HG03442 (cell line): ENCODE data around the gene STX1A.

Experiments
- ATAC-seq: cut with Tn5 transposase; IDR thresholded peaks from one replicate; pipeline ENCODE4 v1.9.1; 2021; ENCODE audit warnings: mild to moderate bottlenecking, moderate library complexity; ENCODE audit not compliant: unreplicated experiment

The STX1A gene

DNA sequence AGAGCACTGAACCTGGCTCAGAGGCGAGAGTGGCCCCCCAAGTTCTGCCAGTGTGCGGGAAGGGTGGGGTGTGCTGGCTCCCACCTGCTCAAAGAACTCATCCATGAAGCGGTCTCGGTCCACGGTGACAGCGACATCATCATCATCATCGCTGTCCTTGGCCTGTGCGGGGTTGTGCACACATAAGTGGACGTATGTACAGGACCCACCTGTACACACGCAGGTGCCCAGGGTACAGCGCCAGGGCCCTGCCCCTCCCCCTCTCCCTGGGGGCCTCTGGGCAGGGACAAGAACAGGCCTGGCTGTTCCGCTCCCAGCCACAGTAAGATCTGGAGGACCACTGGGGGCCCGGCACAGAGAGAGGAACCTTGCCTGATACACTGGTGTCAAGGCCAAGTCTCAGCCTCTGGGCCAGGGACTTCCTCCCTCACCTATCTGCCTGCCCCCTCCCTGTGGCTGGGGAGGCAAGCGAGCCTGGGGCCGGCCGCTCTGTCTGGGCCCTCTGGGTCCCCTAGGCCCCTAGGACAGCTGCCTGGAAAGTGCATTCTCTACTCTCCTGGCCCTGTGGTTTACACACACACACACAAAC lies 10.4 kb downstream of the STX1A start:
- ATAC-seq: no peak

DNA sequence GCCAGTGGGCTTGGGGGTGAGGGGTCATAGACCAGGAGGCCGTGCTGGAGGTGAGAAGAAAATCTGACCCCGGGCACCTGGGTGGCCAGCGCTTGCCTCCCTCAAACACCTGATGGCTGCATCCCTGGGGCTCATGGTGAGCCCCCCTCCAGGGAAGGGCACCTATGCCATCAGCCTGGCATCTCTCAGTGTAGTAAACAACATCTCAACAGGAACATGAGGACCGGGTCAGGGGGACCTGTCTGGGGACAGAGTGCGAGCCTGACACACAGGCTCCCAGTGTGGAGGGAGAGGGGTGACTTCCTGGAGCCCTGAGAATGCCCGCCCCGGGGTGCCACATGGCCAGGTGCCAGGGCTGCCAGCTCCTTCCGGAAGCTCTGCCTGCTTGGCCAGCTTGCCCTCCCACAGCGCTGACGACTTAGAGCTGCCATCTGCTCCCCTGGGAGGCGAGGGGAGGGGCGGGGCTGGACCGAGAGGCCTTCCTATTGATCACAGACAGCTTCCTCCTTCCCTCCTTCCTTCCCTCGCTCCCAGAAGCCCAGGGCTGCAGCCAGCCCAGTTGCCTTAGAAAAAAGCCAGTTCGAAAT lies 12.3 kb downstream of the STX1A start:
- ATAC-seq: no peak

DNA sequence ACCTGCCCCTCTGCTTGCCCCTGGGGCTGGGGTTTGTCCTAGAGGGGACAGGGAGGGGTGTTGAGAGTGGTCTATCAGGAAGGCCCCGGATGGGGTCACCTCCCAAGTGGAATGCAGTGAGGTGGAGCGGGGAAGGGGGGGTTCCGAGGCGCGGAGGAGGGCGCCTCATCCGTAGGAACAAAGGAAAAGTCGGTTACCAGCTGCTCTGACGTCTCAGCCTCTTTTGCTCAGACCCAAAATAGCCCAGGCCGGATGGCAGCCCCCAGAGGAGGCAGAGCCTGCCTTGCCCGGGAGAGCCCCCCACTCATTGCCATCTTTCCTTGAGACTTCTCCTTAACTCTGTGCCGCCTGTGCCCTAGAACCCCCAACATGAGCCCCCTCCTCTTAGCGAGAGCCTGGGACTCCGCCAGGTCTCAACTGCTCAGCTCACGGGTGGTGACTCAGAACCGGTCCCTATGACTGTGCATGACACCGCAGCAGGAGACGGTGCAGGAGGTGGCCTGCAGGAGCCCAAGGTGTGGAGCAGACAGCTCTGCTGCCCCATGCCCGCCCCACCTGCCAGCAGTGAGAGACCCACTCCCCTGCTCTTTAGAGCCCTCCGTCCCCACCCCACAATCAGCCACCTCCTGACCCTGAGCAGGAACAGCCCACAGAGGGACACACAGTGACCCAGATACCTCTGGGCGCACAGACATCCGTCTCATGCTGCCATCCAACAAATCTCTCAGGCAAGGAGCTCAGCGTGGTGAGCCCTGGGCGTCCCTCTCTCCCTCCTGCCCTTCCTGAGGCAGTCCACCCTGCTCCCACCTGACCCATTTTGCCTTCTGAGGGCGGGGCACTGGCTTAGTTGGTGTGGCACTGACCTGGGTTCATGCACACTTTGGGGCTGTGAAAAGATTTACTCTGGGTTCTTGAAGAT lies 13.1 kb downstream of the STX1A start:
- ATAC-seq: no peak

DNA sequence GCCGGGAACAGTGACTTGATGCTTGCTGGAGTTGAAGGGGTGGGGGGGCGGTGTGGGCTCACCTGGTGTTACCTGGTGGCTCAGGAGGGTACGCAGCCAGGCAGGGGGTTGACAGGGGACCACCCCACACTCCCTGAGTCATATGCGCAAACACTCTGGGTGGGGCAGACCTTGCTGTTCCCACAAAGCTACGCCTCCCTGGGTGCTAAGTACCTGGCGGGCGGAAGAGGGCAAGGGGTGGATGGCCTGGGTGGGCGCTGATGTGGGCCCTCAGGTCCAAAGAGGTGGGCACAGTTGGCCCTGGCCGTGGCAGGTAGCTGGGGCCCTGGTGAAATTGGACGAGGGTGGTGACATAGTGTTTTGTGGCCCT lies 13.9 kb downstream of the STX1A start:
- ATAC-seq: no peak

DNA sequence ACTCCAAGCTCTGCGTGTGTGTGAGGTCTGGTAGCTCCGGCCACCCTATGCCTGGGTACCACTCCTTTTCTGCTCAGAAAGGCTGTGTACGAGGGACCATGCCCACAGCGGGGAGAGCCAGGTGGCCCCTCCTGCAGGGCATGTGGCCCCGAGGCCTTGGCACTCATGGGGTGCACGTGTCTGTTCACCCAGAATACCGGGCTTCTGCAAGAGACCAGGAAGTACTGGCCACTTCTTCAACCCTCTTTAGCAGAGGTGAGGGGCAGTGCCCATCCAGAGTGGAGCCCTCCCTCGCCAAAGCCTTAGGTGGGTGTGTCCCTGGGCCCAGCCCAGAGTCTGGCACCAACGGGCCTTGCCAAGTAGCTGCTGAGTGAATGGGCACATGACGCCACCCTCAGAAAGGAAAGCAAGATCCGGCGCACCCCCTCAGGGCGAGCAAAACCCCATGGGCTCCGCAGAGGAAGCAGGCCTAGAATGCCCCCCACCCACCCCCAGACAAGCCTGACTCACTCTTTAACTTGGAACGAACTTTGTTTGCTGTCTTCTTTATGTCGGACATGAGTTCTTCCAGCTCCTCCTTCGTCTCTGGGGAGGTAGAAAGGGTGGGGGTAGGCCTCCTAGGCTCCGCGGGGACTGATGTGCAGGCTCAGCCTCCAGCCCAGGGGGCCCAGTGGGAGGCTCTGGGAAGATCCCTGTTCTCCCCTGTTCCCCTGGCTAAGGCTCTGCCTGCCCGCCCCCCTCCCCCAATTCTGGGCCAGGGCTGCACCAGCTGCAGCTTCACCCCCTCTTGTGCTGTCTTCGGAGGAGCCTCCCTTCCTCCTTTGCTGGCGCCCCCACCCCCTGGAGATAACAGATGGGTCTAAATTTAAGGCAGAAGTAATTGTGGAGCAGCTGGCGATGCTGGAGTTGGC lies 14.6 kb downstream of the STX1A start:
- ATAC-seq: no peak

DNA sequence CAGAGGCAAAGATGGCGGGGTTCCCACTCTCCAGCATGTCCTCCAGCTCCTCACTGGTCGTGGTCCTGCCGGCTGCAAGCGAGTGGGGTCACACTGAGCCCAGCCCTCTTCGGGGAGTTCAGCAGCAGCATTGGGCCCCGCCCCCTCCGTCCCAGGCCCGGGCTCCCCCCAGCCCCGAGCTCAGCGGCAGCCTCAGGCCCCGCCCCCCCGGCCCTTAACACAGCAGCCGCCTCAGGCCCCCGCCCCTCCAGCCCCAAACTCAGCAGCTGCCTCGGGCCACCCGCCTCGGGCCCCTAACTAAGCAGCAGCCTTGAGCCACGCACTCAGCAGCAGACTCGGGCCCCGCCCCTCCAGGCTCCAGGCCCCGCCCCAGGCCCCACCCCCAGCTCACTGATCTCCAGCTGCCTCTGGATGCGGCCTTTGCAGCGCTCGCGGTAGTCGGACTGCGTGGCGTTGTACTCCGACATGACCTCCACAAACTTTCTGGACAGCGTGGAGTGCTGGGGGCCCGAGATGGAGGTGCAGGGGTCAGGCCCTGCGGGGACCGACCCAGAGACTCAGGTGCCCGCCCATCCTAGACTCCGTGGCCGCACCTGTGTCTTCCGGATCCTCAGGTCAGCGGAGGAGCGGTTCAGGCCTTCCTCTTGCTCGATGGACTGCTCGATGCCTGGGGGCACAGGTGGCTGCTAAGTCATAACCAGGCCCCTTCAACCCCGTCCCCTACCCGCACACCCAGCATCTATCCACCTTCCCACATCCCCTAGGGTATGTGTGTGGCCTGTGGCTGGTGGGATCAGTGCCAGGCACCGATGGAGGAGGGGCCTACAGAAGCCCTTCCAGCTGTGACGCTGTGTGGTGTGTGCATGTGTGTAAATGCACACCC lies 15.5 kb downstream of the STX1A start:
- ATAC-seq: no peak

DNA sequence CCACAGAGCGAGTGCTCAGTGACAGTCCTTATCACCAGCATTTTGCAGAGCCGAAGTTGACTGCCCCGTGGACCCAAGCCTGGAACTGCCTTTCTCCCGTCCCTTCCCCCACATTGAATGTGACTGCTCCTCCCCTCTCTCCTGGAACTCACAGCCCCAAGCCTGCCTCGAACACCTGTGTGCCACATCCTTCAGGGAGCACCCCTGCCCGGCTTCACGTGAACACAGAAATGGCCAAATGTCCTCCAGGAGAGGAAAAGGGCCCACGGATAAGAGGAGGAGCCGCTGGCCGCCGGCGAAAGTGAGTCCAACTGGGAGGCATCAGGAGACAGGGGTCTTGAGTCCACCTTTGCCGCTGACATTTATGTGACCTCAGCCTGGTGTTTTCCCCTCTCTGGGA lies 16.2 kb downstream of the STX1A start:
- no peak for ATAC-seq

DNA sequence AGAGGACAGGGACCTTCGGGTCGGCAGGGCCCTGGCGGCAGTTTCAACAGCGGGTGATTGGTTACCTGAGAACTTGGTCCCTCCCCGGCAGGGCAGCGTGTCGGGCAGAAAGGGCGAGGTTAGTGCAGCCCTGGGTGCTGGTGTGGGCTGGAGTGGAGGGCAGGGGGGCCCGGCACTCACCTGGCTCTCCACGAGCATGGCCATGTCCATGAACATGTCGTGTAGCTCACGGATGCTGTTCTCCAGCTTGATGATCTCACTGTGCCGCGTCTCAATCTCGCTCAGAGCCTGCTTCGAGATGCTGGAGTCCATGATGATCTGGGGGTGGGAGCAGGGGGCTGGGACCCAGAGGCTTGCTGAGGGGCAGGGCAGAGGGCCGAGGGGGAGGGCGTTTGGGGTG lies 16.8 kb downstream of the STX1A start:
- ATAC-seq: no peak

DNA sequence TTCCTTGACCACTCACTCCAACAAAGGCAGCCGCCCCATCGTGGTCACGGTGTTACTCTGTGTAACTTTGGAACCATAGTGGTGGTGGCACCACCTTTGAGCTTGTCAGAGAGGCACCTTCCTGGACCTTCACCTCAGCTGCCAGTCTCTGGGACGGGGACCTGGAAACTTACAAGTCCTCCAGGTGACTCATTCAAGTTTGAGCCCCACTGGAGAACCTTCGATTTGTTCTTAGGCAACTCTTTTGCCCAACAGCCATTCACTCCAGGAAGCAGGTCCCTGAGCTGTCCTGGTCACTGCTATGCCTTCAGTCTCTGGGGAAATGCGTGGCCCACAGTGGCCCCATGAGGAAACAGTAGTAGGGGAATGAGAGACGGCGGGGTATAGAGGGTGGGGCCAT lies 17.2 kb downstream of the STX1A start:
- no peak for ATAC-seq

DNA sequence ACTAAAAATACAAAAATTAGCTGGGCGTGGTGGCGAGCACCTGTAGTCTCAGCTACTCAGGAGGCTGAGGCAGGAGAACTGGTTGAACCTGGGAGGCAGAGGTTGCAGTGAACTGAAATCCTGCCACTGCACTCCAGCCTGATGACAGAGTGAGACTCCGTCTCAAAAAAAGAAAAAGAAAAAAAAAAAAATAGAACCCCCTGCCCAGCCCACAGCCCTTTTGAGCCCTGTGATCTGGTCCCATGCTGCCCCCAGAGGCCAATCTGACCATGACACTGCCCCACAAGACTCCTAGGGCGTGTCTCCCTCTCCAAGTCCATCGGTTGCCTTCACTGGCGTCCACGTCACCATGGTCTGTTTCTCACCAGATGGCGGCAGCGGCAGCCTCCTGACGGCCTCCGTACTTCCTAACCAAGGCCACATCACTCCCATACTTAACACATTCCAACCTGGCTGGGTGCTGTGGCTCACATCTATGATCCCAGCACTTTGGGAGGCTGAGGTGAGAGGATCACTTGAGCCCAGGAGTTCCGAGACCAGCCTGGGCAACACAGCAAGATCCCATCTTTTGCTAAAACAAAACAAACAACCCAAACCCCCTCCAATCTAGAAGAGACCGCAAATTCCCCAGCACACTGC lies 18.0 kb downstream of the STX1A start:
- no peak for ATAC-seq

DNA sequence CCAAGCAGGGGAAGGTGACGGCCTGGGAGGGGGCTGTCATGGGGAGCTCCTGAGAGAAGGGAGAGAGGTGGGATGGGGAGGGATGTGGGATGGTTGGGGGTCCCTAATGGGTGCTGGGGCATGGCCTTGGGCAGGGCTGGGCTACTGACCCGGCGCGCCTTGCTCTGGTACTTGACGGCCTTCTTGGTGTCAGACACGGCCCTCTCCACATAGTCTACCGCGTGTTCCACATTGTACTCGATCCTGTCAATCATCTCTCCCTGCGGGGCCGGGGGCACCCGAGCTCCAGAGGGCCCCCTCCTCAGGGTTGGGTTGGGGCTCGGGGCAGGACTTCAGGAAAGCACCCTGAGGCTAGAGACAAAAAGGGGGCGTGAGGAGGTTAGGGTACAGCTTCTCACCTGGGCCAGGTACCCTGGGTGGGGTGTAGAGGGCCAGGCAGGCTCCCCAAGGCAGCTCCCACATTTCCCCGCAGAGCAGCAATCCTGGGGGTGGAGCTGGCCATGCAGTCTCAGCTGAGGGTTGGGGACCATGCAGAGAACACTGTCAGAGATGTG lies 18.8 kb downstream of the STX1A start:
- ATAC-seq: no peak

DNA sequence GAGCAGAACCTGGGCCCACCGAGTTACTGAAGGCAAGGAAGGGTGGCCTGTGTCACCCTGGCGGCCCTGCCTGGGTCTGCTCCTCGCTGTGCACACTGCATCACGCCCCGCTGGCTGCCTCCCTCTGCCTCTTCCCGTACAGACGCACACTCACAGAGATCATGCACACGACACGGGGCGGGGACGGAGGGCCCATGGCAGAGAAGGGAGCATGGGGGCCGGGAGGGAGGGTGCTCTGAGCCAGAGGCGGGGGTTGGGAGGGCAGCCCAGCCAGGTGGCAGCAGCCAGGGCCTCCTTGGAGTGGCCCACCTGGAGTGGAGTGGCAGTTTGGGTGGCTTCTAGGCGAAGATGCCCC lies 19.4 kb downstream of the STX1A start:
- ATAC-seq: no peak

DNA sequence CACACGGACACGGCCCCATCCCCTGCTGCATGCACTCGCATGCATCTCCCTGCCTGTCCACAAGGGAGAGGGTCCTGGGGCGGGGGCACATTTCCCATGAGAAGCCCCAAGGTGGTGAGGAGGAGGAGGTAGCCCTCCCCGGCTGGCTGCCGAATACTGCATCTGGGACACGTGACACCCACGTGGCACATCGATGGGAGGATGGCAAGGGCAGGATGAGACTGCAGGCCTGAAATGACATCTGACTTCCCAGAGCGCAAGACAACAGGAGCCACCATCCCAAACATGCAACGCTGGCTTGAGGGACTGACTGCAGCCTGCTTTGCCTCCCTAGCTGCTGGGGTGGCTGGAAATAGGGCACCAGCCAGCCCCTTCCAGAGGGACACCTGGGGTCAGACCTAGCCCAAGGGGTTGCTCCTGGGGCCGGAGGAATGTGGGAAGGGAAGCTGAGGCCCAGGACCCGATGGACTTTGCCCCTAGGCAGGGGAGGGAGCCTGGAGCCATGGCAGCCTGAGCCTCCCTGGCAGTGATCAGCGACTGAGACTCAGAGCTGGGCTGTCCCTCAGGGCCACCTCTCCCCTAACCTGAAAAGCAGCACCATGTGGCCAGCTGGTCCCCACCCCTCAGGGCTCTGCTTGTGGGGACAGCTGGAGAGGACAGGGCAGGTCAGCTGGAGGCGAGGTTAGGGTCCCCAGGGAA lies 19.9 kb downstream of the STX1A start:
- ATAC-seq: no peak

DNA sequence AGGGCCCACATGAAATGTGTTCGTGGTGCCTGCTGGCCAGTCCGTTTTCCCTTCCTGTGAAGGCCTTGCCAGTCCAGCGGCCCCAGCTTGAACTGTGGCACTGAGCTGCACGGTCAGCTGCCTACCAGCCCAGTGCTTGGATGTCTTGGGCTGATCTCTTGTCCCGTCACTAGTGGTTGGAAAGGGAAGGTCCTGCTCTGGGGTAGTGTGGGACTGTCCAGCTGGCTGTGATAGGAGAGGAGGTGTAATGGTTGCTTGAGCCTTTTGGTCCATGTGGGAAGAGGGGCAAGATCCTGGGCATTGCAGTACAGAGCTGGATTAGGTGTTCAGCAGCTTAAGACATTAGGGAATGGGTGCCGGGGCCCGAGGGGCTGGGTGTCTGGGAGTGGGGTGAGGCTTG lies 21.1 kb downstream of the STX1A start:
- no peak for ATAC-seq

DNA sequence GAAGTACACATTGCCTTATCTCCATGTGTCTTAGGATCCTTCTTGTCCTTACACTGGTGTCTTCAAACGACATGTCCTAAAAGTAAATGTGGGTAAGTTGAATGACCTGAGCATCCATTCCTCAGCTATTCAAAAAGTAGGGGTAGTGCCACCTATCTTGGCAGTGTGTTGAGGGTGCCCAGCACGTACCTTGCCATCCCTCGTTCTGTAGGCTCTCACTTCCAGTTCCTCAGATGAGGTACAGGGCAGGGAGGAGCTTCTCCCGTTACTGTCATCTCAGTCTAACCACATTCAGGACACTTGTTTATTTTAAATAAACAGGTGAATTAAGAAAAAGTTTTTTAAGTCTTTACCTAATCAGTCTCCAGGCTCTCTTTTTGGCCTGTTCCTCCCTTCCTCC lies 23.1 kb downstream of the STX1A start:
- ATAC-seq: no peak

DNA sequence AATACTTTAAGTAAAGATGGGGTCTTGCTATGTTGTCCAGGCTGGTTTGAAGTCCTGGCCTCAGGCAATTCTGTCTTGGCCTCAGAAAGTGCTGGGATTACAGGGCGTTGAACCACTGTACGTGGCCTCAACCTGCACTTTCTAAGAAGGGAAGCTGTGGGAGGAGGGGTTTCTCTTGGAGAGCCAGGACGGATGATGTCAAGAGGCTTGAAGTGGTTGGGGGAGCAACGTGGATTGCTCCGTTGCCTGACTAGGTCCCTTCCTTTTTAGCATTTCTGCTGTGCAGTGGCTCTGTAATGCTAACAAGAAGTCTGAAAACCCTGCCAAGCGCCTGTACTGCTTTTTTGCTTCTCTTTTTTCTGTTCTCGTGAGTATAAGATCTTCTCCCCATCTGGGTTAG lies 28.8 kb downstream of the STX1A start:
- no peak for ATAC-seq

DNA sequence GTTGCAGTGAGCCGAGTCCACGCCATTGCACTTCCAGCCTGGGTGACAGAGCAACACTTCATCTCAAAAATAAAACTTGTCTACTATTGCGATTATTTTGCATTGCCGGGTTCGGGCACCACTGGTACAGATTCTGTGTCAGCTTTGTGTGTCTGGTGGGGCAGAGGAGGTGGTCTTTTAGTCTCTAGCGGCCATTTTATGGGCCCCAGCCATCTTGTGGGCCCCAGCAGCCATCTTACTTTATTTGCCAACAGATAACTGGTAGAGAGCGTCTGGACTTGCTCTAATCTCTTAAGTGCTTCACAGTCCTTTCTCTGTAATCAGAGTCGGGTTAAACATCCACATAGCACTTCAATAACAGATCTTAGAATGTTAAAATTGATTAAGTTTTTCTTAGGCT lies 31.2 kb downstream of the STX1A start:
- ATAC-seq: no peak

DNA sequence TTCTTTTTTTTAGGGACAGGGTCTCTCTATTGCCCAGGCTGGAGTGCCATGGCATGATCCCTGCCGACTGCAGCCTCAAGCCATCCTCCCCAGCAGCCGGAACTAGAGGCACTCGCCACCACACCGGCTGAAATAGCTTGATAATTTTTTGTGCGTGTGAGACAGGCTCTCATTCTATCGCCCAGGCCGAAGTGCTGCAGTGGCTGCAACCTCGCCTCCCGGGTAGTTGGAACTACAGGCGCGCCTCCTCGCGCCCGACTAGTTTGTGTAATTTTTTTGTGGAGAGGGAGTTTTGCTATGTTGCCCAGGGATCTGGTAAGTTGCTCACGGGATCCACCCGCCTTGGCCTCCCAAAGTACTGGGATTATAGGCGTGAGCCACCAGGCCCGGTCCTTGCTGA lies 34.2 kb downstream of the STX1A start:
- no peak for ATAC-seq
